Midbrain (tissue), 1 donor: Measurements from ENCODE around the gene RNF207.

Source experiments
- DNase-seq: peaks from one replicate; lab custom pipeline; 2025; lab: John Stamatoyannopoulos, UW

The RNF207 gene

GRCh38 chr1:6269720-6270400 lies 63.9 kb downstream of the RNF207 start:
- no peak for DNase-seq

- no peak for DNase-seq
Observed at GRCh38 chr1:6270401-6270800, 64.5 kb downstream of the RNF207 start.
